CD4-positive, alpha-beta T cell treated with Interleukin-1 beta for 1 hour (primary cell): ENCODE measurements around the gene RAET1L.
"Not testable (repeated sequence)": the region's sequence is repeated elsewhere in the genome, so short reads cannot be mapped to it uniquely, and the experiment has no call there.

ENCODE experiments used
- DNase-seq, 2 donors: peaks; one replicate each; pipeline ENCODE4 v3.0.0-alpha.2; 2020 to 2022

The RAET1L gene

DNA sequence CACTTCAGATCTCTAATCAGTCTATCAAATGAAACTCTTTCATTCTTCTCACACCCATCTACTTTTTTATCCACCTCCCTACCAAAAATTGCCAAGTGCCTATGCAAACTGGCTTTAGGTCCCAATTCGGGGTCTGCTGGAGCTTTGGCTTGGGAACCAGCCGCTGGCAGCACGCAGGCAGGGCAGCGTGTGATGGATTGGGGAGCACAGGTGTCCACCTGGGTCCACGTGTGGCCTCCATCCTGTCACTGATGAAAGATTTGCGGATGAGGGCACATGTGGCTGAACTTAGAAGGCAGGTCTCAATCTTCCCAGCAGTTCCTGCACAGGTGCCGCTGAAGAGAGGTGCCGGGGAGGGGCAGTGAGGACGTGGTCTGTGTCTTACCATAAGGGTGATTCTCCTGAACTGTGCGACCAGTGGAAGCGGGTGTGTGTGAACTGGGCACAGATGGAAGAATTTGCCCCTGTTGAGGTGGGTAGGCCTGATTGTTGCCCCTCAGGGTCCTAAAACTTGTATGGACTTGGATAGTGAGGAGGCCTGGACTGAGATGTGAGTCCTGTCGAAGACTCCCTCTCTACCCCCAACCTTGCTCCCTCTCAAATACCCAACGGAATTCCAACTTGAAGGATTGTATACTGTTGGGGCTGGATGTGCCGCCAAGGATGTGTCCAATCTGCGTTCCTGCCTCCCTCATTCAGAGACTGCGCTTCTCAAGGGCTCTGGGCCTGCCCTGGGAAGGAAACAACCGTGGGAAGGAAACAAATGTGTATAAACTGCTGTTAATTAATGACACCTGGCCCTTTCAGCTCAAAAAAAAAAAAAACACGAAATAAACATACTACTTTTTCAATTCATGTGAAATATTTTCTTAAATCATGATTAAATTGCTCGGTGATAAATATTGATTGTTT is 18.4 kb upstream of the RAET1L start:
- no peak for DNase-seq

DNA sequence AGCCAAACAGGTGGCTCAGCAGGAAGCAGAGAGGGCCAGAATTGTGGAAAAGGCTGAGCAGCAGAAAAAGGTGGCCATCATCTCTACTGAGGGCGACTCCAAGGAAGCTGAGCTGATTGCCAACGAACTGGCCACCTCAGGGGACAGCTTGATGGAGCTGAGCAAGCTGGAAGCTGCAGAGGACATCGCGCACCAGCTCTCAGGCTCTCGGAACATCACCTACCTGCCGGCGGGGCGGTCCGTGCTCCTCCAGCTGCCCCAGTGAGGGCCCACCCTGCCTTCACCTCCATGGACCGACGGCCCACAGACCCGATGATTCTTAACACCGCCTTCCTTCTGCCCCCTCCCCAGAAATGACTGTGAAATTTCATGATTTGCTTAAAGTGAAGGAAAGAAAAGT is 17.8 kb upstream of the RAET1L start:
- no peak for DNase-seq

DNA sequence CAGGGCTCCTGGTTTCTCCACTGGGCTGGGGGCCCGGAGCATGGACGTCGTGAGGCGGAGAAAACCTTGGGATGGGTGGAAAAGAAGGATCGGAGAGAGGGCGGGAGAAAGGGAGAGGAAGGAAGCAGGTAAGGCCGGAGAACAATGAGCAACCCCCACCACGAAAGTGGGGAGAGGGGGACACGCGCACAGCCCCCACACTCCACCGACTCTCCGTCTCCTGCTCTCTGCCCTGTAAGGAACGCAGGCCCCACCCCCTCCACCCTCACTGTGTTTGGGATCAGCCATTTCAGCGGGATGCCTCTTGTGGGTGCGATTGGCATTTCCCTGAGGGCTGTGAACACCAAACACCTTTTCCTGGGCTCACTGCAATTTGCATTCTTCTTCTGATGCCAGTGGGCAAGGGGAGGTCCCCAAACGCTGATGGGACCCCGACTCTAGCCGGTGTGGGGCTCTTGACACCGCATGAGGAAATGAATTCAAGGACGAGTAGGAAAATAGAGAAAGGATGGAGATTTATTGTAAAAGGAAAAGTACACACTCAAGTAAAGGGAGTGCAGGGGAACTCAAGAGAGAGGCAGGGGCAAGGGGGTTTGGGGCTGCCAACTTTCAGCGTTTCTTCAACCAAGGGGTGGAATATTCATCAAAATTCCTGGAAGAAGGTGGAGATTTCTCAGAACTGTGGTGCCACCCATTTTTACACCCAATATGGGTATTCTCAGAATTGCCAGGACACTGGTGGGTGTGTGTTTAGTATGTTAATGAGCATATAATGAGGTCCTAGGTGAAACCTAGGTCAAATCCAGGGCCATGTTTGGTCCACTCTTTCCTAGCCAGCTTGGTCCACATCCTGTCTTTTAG is 13.1 kb upstream of the RAET1L start:
- no peak for DNase-seq

DNA sequence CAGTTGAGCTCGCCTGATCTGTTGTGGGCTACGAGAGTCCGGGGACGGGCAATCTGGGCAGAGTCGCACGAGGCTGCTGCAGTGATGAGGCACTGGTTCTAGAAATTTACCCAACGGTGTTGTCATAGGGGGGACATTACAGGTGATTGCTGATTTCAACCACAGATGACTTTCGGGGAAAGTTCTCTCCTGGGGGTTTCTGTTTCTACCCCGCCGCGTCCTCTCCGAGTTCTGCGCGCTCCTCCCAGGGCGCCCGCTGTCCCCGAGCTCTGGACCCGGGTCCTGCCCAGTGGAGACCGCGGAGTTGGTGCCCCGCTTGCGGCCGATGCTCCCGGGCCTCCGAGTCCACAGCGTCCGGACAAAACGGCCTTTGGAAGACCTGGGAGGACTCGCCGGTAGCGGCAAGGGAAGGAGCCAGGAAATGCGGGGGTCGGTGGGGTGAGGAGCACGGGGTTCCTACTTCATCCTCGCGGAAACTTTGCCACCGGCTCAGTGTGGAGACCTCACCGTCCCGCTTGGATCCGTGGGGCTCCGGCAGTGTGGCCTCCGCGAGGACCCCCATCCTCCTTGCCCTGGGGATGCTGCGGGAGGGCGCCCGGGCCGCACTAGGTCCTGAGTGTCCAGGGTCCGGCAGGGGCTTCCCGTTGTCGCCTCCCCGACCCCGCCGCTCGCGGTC is 12.3 kb upstream of the RAET1L start:
- DNase-seq: no peak

DNA sequence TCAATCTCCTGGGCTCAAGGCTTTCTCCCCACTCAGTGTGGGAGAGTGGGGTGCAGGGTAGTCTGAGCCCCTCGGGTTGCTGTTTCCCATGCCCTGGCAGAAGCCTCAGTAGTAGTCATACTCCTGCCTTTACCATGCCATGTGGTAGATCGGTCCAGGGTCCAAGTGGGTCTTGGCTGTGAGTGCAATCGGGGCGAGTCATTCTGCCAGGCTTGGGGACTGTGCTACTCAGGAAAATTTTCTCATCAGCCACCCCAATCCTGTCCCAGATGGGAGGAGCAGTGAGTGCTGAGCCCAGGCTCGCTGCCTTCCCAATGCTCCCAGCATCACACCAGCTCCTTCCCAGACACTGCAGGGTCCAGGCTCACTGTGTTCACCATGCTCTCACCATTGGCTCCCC is 10.7 kb upstream of the RAET1L start:
- DNase-seq: no peak

DNA sequence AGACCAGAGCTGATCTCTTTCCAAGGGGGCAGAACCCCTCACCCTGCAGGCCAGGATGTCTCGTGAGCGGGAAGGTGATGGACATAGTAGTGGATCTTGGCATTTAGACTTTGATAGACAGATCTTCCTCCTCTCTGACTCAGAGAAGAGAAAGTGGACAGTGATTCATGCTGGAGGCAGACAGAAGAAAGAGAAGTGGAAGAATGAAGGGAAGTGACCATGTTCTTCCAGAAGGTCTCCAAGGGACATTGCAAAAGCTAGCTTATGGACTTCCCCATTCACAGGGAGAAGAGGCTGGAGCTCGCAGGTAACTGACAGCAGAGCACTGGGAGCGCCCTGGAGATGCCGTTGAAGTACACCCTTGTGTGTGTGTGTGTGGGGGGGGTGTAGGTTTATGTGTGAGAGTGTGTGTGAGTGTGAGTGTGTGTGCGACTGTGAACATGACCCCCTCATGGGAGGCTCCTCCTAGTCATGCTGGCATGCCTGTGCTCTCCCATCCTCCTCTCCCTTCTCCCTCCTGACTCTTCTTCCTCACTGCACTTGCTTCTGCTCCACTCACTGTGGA is 8.0 kb upstream of the RAET1L start:
- no peak for DNase-seq

DNA sequence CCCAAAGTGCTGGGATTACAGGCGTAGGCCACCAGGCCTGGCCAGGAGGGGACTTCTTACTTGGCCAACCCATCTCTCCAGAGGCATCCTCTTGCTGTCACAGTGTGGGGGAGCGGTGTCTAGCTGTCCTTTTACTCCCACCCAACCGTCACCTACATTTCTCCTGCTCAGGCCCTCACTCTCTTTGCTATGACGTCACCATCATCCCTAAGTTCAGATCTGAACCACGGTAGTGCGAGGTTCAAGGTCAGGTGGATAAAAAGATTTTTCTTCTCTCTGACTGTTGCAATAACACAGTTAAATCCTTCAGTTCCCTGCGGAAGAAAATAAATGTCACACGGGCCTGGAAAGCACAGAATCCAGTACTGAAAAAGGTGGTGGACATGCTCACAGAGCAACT is 7.3 kb upstream of the RAET1L start:
- DNase-seq: no peak

DNA sequence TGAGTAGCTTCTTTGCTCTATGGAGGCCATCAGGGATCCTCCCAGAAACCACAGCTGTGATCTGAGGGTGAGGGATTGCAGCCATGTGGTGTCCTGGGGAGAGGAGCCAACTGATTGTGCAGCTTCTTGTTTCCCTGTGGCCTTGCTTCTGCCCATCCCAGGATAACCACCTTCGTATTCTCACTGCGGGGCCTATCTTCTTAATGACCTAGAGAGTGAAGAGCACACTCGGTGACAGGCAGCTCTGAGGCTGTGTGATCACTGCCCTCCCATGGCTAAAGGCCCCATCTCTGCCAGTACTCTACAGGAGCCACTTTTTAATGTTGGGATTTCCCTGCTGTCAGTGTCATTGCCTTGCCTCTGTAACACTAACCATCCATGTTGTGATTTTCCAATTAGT is 5.3 kb upstream of the RAET1L start:
- no peak for DNase-seq

DNA sequence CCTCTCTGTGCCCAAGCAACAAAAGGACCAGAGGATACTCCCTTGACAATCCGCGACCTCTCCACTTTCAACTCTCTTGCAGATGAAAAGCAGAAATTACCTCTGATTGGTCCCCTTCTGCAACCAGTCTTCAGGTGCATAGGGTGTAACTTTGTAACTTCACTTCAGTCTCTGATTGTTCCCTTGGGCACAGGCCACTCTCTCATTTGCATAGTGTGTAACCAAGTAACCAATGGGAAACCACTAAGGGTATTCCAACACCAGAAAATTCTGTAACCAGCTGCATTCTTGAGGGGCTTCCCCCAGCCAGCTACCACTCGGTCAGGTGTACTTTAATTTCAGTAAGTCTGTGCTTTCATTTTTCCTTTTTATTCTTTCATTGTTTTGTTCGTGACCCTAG is 4.4 kb upstream of the RAET1L start:
- DNase-seq: no peak

DNA sequence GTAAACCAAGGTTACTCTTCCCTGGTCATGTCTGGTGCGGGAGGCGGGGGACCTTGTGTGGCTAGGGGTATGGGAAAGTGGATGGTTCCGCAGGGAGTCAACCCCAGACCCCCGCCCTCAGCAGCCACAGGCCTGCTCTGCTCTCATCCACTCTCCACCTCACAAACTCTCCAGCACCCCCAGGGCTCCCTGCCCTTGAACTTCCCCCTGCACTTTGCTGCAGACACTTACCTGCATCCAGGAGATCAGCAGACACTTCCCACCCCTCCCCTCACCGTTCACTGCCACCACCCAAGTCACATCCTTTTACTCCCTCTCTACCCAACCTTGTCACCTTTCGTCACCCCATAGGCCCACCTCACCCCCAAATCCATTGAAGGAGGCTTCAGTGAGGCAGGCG is 3.9 kb upstream of the RAET1L start:
- DNase-seq: no peak

DNA sequence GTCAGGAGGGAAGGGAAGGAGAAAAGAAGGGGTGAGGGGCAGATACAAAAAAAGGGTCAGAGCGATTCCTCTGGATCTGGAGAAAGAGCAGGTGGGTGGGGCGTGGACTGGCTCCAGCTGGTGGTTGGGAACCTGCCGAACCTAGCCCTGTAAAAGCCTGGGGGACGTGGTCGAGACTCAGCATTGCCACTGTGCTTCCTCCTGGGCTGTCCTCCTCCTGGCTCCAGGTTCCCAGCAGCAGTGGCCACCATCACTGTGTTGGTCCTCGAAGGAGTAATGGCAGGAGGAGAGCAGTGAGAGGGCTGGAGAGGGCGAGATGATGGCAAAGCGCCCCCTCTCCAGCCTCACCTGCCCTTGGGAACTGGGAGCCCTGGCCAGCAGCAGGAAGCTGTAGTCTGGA is 3.5 kb upstream of the RAET1L start:
- no peak for DNase-seq

DNA sequence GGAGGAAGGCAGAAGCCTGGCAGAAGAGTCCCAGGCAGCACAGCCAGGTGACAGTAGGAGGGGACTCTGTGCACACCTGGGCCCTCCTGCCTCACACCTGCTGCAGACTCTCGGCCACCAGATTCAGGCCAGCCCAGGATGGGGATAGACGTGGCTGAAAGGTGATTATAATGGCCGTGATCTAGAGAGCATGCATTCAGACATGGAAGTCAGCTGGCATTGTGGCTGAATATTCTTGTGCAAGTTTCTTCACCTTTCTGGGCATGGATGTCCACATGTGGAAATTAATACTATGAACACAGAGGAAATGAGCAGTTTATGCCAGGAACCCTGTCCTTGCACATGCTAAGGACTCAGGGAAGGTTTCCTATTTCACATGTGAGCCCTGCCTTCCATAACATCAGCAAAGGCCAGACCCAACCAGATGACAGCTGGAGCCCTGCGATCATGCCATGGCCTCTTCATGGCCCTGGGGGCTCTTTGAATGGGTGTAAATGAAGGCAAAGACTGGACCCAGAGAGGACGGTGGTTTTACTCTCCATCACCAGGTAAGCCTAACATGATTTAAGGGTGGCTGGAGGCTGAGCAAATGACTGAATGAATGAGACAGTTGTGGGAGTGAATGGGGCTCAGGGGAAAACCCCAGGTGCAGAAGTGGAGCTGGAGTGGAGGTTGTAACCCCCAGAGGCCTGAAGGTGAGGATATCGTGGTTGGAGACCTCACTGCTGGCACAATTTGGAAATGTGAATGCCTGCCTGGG is 2.7 kb upstream of the RAET1L start:
- DNase-seq: no peak

DNA sequence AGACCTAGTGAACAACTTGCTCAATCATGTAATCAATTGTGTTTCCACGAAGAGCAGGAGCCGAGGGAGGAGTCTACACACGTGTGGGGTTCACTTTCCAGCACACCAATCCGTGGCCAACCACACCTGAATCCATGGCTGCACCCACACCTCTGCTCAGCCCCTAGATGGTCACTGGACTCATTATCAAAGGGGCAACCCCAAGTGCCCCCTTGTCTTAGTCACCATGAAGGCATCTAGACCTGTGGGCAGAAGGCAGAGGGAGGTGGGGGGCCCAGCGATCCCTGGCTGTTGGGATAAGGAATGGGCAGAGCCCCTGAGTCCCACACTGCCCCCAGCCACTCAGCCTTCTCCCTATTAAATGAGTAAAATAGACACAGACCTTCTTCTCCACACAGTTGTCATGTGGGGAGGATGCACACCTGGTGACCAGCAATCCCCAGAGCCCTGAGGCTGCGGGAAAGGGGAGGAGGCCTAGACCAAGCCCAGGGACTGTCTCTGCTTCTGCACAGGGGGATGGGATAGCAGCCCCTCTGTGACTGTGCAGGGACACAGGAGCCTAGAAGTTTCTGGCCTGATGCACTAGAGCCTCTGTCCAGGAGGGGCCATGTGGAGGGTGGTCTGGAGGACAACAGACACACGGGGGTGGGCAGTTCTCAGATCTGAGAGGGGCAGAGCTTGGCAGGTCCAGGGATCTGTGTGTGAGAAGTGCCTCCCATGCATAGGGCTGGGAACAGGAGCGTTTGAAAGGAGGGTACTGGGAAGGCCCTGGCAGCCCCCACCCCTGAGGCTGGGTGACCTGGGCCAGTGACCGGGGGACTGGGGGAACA is 1.9 kb upstream of the RAET1L start:
- DNase-seq: no peak

DNA sequence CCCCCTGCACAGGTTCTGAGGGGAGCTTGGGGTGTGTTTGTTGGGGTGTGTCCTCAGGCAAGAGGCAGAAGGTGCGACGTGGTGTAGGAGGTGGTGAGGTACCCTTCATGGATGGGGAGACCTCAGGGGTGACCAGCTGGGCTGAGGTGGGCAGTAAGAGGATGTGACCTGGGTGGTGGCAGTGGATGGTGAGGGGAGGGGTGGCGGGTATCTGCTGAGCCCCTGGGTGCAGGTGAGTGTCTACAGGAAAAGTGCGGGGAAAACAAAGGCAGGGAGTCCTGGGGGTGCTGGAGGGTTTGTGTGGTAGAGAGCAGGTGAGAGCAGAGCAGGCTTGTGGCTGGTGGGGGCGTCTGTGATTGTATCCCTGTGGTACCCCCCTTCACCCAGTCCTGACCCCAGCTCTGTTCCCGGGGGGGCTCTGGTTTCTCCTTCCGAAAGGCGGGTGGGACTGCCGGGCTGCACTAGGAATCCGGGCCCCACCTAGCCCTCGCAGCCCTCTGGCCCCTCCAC is 631 bp downstream of the RAET1L start:
- no peak for DNase-seq

DNA sequence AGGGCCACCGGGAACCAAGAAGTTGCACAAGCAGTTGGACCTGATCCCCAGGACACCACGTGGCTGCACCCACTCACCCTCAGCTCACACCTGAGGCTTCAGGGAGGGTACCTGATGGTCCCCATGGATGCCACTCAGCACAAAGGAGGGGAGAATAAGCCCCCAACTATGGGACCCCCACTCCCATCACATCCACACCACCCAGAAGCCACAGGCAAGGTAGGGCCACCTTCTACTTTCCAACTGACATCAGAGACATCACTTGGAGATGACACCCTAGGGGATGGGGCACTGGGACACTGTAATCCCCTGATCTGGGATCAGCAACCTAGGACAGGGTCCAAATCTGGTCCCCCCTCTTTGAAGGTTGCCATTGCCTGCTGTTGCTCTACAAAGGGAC is 1.3 kb downstream of the RAET1L start:
- DNase-seq: not testable (repeated sequence)

DNA sequence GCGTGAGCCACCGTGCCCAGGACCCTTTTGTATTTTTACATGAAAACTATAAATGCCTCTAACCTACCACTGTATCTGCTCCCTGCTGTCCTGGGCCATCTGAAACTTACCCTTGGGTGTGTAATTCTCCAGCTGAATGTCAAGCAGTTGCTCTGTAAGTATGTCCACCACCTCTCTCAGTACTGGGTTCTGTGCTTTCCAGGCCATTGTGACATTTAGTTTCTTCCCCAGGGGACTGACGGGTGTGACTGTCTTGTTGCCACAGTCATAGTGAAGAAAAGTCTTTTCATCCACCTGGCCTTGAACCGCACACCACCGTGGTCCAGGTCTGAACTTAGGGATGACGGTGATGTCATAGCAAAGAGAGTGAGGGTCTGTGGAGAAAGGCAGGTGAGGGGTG is 3.5 kb downstream of the RAET1L start:
- not testable (repeated sequence) for DNase-seq

DNA sequence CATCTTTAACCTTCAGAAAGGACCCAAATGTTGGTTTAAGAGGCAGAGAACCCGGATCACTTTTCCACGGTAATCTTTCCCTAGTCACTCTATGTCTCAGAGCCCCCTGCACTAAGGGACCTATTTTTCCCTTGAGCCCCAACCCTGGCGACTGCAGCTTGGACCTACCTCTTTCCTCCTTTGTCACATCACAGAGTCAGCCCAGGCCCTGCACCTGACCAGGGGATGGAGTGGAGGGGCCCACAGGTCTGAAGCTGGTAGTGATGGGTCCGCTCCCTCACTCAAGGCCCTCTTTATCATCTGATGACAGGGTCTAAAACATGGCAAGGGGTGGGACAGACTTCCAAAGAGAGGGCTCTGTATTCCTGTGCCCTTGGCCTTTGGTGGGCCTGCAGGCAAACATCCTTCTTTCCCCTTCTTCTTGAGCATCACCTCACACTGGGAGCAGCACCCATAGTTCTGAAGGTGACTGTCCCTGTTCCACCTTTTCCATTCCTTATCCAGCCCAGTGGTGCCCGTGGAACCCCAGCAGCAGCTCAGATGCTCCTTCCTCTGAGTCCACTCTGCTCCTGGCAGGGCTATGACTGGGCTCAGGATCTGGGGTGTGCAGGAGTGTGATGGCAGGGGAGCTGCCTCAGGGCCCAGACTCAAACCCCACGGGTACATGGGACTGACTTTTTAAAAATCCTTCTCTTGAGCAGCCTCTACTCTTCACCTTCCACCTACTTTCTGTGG is 6.3 kb downstream of the RAET1L start:
- DNase-seq: no peak

DNA sequence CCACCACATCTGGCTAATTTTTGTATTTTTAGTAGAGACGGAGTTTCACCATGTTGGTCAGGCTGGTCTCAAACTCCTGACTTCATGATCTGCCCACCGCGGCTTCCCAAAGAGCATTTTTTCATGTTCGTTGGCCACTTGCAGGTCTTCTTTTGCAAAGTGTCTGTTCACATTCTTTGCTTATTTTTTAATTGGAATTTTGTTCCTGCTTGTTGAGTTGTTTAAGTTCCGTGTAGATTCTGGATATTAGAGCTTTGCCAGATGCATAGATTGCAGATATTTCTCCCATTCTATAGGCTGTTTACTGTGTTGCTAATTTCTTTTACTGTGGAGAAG is 8.2 kb downstream of the RAET1L start:
- not testable (repeated sequence) for DNase-seq

DNA sequence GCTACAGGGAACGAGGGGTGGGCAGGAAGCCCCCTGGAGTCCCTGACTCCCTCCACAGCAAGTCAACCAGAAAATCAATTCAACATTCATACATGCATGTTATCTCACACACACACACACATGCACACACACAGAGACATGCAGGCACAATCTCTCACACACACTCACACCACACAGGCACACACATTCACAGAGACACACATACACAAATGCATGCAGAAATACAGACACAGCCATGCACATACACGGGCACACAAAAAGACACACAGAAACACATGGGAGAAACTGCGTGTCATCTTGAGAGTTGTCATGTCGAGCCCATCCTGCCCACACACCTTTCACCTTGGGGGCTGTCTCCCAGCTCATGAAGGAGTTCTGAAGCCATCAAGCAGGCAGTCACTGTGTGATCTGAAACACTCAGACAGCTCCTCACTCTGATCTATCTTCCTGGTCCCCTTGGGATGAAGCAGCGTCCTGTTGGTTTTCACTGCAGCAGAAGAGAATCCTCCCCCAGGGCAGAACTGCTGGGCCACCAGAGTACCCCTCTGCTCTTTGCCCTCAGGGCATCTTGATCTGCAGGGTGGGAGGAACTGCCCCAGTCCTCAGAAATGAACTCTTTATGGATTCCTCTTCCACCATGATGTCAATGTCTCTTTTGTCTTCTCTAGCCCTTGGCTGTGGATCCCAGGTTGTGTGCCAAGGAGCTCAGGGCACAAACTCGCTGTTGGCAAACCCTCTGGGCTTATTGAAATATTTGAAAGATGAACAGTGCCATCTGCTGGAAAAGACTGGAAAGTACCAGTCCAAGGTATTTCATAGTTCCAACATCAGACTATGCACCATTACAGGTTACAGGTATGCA is 8.8 kb downstream of the RAET1L start:
- peak; percentile 56 to 81 for DNase-seq
